Loucy (cell line): ENCODE data around the gene MYOT.
A peak's percentile ranks its signal among the peaks of the same experiment; 100 is the strongest.

ENCODE experiments used
- EZH2phosphoT487 ChIP-seq: fragments of 200-600 bp; IDR thresholded peaks from 2 replicates; pipeline ENCODE4 v1.6.1; 2018; ENCODE audit warnings: antibody characterized with exemption, mild to moderate bottlenecking, moderate library complexity, borderline replicate concordance
- TF ChIP-seq, protein P1 (sequence below): fragments of 200-600 bp; sonication (generic); conservative IDR thresholded peaks from 2 replicates; pipeline ENCODE4 v1.5.1; 2014; ENCODE audit warnings: mild to moderate bottlenecking, antibody characterized with exemption, low read length

DNA sequence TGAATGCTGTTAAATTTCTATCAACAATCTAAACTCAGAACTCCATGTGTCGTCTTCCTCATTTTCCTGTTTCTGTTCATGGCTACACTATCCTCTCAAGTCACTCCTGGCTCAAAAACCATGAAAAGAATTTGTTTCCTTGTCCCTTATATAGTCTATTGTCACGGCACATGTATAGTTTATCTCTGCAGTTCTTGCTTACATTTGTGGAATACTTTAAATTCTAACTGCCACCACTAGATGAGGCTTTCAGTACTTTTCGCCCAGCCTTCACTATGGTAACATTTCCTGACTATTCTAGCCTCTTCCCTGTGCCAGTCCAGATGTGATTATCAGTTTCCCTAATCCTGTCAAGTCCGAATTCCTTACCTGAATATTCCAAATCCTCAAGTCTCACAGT, 56.2 kb downstream of the MYOT start:
- TF ChIP-seq EZH2phosphoT487 = no peak
- TF ChIP-seq, protein P1, sequence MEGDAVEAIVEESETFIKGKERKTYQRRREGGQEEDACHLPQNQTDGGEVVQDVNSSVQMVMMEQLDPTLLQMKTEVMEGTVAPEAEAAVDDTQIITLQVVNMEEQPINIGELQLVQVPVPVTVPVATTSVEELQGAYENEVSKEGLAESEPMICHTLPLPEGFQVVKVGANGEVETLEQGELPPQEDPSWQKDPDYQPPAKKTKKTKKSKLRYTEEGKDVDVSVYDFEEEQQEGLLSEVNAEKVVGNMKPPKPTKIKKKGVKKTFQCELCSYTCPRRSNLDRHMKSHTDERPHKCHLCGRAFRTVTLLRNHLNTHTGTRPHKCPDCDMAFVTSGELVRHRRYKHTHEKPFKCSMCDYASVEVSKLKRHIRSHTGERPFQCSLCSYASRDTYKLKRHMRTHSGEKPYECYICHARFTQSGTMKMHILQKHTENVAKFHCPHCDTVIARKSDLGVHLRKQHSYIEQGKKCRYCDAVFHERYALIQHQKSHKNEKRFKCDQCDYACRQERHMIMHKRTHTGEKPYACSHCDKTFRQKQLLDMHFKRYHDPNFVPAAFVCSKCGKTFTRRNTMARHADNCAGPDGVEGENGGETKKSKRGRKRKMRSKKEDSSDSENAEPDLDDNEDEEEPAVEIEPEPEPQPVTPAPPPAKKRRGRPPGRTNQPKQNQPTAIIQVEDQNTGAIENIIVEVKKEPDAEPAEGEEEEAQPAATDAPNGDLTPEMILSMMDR = peak; percentile 19; the same call in 1 of the 2 replicates
